Suprapubic skin (tissue), 4 donors: ENCODE data around the gene ITGA2B. TPM values are rescaled to one million over a fixed set of nuclear protein-coding genes. Genes with fewer than 3 reads are reported as not detected.

Source experiments
- DNase-seq, 2 donors: peaks; one replicate each; pipeline ENCODE4 v3.0.0-alpha.2; 2019; ENCODE audit warnings: low spot score in 2 of 2
- H3K27ac ChIP-seq: fragments of 200-600 bp; sonication (generic); one replicate; pipeline ENCODE4 v1.5.1; 2019
- H3K27me3 ChIP-seq: fragments of 200-600 bp; sonication (generic); one replicate; pipeline ENCODE4 v1.5.1; 2019
- H3K36me3 ChIP-seq: fragments of 200-600 bp; sonication (generic); one replicate; pipeline ENCODE4 v1.5.1; 2019
- H3K4me1 ChIP-seq: fragments of 200-600 bp; sonication (generic); one replicate; pipeline ENCODE4 v1.5.1; 2019
- H3K4me3 ChIP-seq: fragments of 200-600 bp; sonication (generic); one replicate; pipeline ENCODE4 v1.5.1; 2019; ENCODE audit warnings: mild to moderate bottlenecking
- H3K9me3 ChIP-seq: fragments of 200-600 bp; sonication (generic); one replicate; pipeline ENCODE4 v1.5.1; 2019
- EP300 ChIP-seq: sonication (generic); formaldehyde crosslinking; IDR thresholded peaks from one replicate; pipeline ENCODE4 v1.6.1; 2017; ENCODE audit warnings: antibody characterized with exemption
- POLR2A ChIP-seq, 2 donors: fragments of 450-650 bp; IDR thresholded peaks; one replicate each; pipeline ENCODE4 v1.6.1; 2017; ENCODE audit warnings: antibody characterized with exemption in 2 of 2, mild to moderate bottlenecking in 2 of 2, moderate library complexity in 2 of 2
- POLR2AphosphoS5 ChIP-seq, 3 donors: sonication (generic); formaldehyde crosslinking; IDR thresholded peaks; one replicate each; pipeline ENCODE4 v1.6.1; 2017; ENCODE audit warnings: antibody characterized with exemption in 3 of 3
- WGBS: methylation state at CpG from one replicate; pipeline ENCODE4 v1.1.5; 2018; 5-methylcytosine and 5-hydroxymethylcytosine counted together
- total RNA-seq, 4 donors: library from RNA; depleted of rRNA; stranded (reverse); fragments of >200 nt; gene quantifications; one replicate each; pipeline ENCODE4 v1.1.0, GENCODE V29; 2016
- TF ChIP-seq, protein P1 (sequence below), 2 donors: fragments of 200-600 bp in 1 of 2; fragments of 450-650 bp in 1 of 2; sonication (generic) in 1 of 2; IDR thresholded peaks; one replicate each; pipeline ENCODE4 v1.5.1; 2016 to 2019; ENCODE audit warnings: antibody characterized with exemption in 2 of 2, mild to moderate bottlenecking in 1 of 2, moderate library complexity in 1 of 2

The ITGA2B gene
- total RNA-seq: under 1 TPM in 2 of 4 donors, not detected in 2; 0.45 to 0.48 TPM

GRCh38 chr17:44389281-44389680, at the start of gene ITGA2B:
TSS of gene ITGA2B (minus strand) at chr17:44389649. CDS start at chr17:44389473, 176 bp downstream.
- peak in 1 of 2 donors; percentile 32 for DNase-seq
- H3K36me3 ChIP-seq: no peaks in the 10 kb centered on the region
- peaks cover 6% of the 10 kb centered on the region for H3K27me3 ChIP-seq
- 27% methylated on average over 1 of the region's 1 CpG for WGBS
- peaks cover 16% of the 10 kb centered on the region for H3K4me1 ChIP-seq
- no peak within 1 kb of the TSS for H3K4me3 ChIP-seq
- no peaks in the 10 kb centered on the region for H3K9me3 ChIP-seq
- TF ChIP-seq EP300: no peak
- no peak within 1 kb of the TSS for H3K27ac ChIP-seq

- Histone ChIP-seq H3K27ac (no peak overlapping the region), H3K4me3 (no peak overlapping the region), H3K4me1 (peaks cover 6% of the 10 kb centered on the region), H3K27me3 (no peaks in the 10 kb centered on the region), H3K36me3 (peaks cover 14% of the 10 kb centered on the region), H3K9me3 (no peaks in the 10 kb centered on the region)
- TF ChIP-seq POLR2A (IDR thresholded peaks at IDR 0.05): no peak
- TF ChIP-seq POLR2AphosphoS5 (IDR thresholded peaks at IDR 0.05): no peak
- TF ChIP-seq EP300: no peak
- TF ChIP-seq, protein P1, sequence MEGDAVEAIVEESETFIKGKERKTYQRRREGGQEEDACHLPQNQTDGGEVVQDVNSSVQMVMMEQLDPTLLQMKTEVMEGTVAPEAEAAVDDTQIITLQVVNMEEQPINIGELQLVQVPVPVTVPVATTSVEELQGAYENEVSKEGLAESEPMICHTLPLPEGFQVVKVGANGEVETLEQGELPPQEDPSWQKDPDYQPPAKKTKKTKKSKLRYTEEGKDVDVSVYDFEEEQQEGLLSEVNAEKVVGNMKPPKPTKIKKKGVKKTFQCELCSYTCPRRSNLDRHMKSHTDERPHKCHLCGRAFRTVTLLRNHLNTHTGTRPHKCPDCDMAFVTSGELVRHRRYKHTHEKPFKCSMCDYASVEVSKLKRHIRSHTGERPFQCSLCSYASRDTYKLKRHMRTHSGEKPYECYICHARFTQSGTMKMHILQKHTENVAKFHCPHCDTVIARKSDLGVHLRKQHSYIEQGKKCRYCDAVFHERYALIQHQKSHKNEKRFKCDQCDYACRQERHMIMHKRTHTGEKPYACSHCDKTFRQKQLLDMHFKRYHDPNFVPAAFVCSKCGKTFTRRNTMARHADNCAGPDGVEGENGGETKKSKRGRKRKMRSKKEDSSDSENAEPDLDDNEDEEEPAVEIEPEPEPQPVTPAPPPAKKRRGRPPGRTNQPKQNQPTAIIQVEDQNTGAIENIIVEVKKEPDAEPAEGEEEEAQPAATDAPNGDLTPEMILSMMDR (IDR thresholded peaks at IDR 0.05): no peak
- no peak for DNase-seq
- 82% methylated on average over 3 of the region's 3 CpGs for WGBS
Observed at GRCh38 chr17:44439168-44439567, 49.7 kb upstream of the ITGA2B start.

GRCh38 chr17:44438636-44439035, 49.2 kb upstream of the ITGA2B start:
- H3K27ac ChIP-seq: no peak overlapping the region
- WGBS: 51% methylated on average over 2 of the region's 2 CpGs
- TF ChIP-seq POLR2AphosphoS5 (IDR thresholded peaks at IDR 0.05) (no peak), EP300 (no peak), POLR2A (IDR thresholded peaks at IDR 0.05) (no peak)
- TF ChIP-seq, protein P1 (IDR thresholded peaks at IDR 0.05): no peak
- no peak overlapping the region for H3K4me3 ChIP-seq
- DNase-seq: no peak
- H3K9me3 ChIP-seq: no peaks in the 10 kb centered on the region
- H3K27me3 ChIP-seq: no peaks in the 10 kb centered on the region
- peaks cover 19% of the 10 kb centered on the region for H3K36me3 ChIP-seq
- peaks cover 6% of the 10 kb centered on the region for H3K4me1 ChIP-seq

- 88% methylated on average over 2 of the region's 2 CpGs for WGBS
- H3K27me3 ChIP-seq: no peaks in the 10 kb centered on the region
- TF ChIP-seq POLR2A (IDR thresholded peaks at IDR 0.05) (no peak), POLR2AphosphoS5 (IDR thresholded peaks at IDR 0.05) (no peak), EP300 (no peak)
- TF ChIP-seq, protein P1 (IDR thresholded peaks at IDR 0.05): no peak
- no peak for DNase-seq
- H3K4me1 ChIP-seq: peaks cover 6% of the 10 kb centered on the region
- H3K4me3 ChIP-seq: no peak overlapping the region
- H3K9me3 ChIP-seq: no peaks in the 10 kb centered on the region
- H3K36me3 ChIP-seq: peaks cover 42% of the 10 kb centered on the region
- no peak overlapping the region for H3K27ac ChIP-seq
Observed at GRCh38 chr17:44436336-44436735, 46.9 kb upstream of the ITGA2B start.

DNA sequence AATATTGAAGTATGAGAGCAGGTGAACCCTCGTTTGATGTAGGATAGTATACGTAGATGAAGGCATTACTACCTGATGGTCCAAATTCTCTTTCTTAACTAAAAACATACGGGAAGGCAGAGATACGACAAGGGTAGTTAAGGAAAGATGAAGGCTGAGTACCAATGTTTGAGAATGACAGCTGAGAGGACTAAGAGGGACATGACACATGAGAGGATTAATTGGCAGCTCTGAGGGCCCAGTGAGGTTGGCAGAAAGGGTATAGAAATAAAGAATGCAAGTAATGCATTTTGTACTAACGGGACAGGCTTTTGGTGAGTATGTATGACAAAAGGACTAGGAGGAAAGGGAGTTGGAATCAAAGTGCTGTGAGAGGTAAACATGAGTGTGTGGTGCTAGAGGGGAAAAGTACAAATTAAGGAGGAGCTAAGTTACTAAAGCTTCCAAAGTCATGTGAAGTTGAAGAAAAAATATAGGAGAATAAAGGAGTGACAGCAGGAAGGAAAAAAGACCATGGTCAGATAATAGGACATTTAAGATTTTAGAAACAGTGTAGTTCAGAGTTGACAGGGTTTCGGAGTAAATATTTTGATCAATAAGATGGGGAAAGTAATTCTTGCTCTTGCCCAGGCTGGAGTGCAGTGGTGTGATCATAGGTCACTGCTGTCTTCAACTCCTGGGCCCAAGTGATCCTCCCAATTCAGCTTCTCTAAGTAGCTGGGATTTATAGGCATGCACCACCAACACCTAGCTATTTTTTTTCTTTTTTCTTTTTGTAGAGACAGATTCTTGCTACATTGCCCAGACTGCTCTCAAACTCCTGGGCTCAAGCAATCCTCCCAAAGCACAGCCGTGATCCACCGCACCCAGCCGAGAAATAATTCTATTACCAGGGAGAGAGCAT, 43.1 kb upstream of the ITGA2B start:
- TF ChIP-seq POLR2A (IDR thresholded peaks at IDR 0.05): no peak
- TF ChIP-seq, protein P1 (IDR thresholded peaks at IDR 0.05): no peak
- TF ChIP-seq POLR2AphosphoS5 (IDR thresholded peaks at IDR 0.05): no peak
- TF ChIP-seq EP300: no peak
- H3K27ac ChIP-seq: no peak overlapping the region
- H3K4me3 ChIP-seq: no peak overlapping the region
- H3K36me3 ChIP-seq: peaks cover 68% of the 10 kb centered on the region
- no peaks in the 10 kb centered on the region for H3K27me3 ChIP-seq
- H3K9me3 ChIP-seq: no peaks in the 10 kb centered on the region
- H3K4me1 ChIP-seq: no peaks in the 10 kb centered on the region
- 94% methylated on average over 9 of the region's 9 CpGs for WGBS
- DNase-seq: no peak
